Measurements from ENCODE around the gene CRYBB1.

CRYBB1 gene

GRCh38 chr22:26577081-26577480, 40.7 kb downstream of the CRYBB1 start:
- no peak for DNase-seq (ENCODE audit: low read depth)

GRCh38 chr22:26576026-26576680, 41.7 kb downstream of the CRYBB1 start:
- no peak for DNase-seq (ENCODE audit: low read depth)

GRCh38 chr22:26574001-26574723, 43.7 kb downstream of the CRYBB1 start:
- DNase-seq (ENCODE audit: low read depth): no peak

GRCh38 chr22:26573026-26573662, 44.7 kb downstream of the CRYBB1 start:
- DNase-seq (ENCODE audit: low read depth): no peak

- no peak for DNase-seq (ENCODE audit: low read depth)
These were observed 46.8 kb downstream of the CRYBB1 start for GRCh38 chr22:26570864-26571525.

- no peak for DNase-seq (ENCODE audit: low read depth)
These were observed 47.7 kb downstream of the CRYBB1 start for GRCh38 chr22:26570115-26570514.

GRCh38 chr22:26568207-26568706, 49.6 kb downstream of the CRYBB1 start:
- no peak for DNase-seq (ENCODE audit: low read depth)

- DNase-seq (ENCODE audit: low read depth): no peak
These were observed 50.2 kb downstream of the CRYBB1 start for GRCh38 chr22:26567610-26568009.

- no peak for DNase-seq (ENCODE audit: low read depth)
These were observed 50.8 kb downstream of the CRYBB1 start for GRCh38 chr22:26566994-26567393.

- no peak for DNase-seq (ENCODE audit: low read depth)
These were observed 51.9 kb downstream of the CRYBB1 start for GRCh38 chr22:26565889-26566288.

- DNase-seq (ENCODE audit: low read depth): no peak
These were observed 52.6 kb downstream of the CRYBB1 start for GRCh38 chr22:26565181-26565580.

GRCh38 chr22:26564672-26565071, 53.2 kb downstream of the CRYBB1 start:
- no peak for DNase-seq (ENCODE audit: low read depth)

- DNase-seq (ENCODE audit: low read depth): no peak
These were observed 53.6 kb downstream of the CRYBB1 start for GRCh38 chr22:26564181-26564580.

- DNase-seq (ENCODE audit: low read depth): no peak
These were observed 54.8 kb downstream of the CRYBB1 start for GRCh38 chr22:26563022-26563421.

- no peak for DNase-seq (ENCODE audit: low read depth)
These were observed 55.9 kb downstream of the CRYBB1 start for GRCh38 chr22:26561756-26562417.

- DNase-seq (ENCODE audit: low read depth): no peak
These were observed 57.8 kb downstream of the CRYBB1 start for GRCh38 chr22:26559961-26560575.

GRCh38 chr22:26558248-26558895, 59.5 kb downstream of the CRYBB1 start:
- DNase-seq (ENCODE audit: low read depth): no peak

GRCh38 chr22:26556904-26557303, 60.9 kb downstream of the CRYBB1 start:
- DNase-seq (ENCODE audit: low read depth): no peak

GRCh38 chr22:26555478-26555877, 62.3 kb downstream of the CRYBB1 start:
- DNase-seq (ENCODE audit: low read depth): no peak

- DNase-seq (ENCODE audit: low read depth): no peak
These were observed 62.9 kb downstream of the CRYBB1 start for GRCh38 chr22:26554956-26555355.
